ELR (cell line): ENCODE data around the gene SH3GL2.

ENCODE experiments used
- DNase-seq: peaks from one replicate; pipeline ENCODE4 v3.0.0-alpha.2; 2015; ENCODE audit warnings: low read depth

The SH3GL2 gene

DNA sequence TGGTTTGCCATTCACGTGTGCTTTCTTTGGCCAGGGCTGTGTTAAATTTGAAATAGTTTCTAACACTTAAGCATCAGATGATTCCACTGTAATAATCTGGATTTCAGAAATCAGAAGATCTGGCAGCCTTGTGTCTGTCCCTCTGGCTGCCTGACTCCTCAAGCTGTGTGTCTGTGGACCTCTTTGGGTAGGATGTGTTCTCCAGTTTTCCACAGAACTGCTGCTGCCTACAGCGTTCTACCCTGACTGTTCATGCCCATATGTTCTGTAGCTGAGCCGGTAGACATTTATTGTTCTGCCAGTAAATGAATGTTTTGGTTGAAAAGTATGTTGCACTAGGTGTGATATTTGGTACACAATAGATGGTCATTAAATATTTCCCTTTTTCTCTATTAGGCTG lies 81.3 kb downstream of the SH3GL2 start:
- no peak for DNase-seq

DNA sequence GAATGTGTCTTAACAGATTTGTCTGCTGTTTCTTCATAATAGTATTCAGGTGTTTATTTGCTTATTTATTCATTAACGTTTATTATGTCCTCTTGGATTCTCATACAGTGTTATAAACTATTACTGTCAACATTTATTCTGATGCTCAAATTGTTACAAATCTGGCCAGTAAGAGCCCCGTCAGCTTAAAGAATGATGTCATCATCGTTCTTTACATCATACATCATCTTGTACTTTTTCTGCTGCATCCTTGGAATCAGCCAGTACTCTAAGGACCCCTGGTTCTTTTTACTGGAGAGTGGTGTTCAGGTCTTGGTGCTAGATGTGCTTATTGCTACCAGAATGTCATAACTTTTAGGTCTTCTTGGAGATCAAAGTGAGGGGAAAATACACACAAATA lies 86.6 kb downstream of the SH3GL2 start:
- DNase-seq, result no peak

DNA sequence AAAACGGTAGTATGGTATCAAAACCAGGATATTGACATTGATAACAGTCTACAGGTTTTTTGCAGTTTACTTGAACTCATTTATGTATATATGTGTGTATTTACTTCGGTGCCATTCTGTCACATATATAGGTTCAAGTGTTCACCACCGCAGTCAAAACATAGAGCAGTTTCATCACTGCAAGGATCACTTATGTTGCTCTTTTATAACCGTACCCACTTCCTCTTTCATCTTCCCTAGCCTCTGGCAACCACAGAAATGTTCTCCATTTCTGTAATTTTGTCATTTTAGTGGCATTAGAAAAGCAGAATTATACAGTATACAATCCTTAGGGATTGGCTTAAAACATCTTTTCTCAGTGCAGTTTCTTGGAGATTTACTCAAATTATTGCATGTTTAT lies 90.3 kb downstream of the SH3GL2 start:
- DNase-seq, result no peak

DNA sequence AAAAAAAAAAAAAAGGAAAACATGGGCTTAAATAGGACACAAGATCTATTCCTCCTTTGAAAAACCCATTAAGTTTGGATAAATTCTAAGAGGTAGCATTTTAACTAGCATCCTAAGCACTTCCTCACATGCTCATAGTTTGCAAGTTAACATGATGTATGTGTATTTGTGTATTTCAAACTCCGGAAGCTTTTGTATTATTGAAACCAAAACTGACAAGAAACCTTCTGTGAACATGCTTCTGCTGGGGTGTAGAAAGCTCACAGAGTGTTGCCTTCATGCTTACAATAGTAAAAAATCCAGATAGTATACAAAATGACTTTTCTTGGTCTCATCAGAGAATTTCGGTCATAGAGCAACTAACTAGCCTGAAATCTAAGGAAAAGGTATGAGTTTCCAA lies 103.8 kb downstream of the SH3GL2 start:
- DNase-seq, result no peak

DNA sequence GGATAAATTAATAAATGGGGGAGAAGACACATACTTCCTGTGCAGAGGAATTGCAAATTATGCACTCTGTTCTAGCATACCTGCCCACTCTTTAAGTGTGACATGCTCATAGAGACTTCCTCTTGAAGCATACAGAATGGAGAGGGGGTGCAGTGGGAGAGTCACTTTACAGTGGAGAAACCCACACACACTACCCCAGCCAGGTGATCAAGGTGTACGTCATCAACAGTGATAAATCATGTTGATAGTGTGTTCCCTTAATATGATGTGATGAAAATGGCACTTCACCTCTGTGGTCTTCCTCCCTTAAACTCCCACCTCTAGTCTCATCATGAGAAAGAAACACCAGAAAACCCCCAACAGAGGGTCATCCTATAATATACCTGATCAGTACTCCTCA lies 110.0 kb downstream of the SH3GL2 start:
- DNase-seq, result no peak

DNA sequence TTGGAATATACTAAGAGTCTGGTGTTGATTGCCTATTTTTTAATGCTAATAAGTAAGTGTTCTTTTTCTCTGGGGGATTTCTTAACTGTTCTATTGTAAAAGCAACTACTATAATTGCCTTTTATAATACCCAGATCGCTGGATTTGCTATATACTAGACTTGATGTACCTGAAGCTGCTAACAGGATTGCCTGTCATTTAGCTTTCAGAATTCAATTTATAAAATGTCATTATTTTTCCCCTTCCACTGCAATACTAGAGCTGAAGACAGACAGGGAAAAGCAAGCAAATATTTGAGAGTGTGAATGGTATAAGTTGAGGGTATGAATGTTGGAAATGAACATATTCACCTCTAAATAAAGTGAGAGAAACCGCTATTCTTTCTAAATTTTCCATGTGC lies 115.5 kb downstream of the SH3GL2 start:
- DNase-seq, result no peak

DNA sequence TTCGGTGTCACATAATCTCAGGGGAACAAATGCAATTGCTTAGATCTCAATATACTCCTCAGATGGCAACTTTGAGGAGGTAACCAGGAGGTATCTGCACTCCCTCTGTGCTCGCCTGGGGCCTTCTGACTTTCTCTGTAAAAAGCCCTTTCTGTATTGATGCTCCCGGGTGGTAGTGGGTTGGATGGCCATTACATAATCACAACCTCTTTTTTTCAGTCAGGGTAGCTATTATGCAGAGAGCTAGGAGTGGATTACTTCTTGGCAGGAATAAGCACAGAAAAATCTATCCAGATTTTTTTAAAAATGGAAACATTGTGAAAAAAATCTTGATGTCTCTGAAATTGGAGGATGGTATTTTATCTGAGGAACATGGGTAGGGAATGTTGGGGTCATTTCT lies 116.6 kb downstream of the SH3GL2 start:
- DNase-seq, result no peak

DNA sequence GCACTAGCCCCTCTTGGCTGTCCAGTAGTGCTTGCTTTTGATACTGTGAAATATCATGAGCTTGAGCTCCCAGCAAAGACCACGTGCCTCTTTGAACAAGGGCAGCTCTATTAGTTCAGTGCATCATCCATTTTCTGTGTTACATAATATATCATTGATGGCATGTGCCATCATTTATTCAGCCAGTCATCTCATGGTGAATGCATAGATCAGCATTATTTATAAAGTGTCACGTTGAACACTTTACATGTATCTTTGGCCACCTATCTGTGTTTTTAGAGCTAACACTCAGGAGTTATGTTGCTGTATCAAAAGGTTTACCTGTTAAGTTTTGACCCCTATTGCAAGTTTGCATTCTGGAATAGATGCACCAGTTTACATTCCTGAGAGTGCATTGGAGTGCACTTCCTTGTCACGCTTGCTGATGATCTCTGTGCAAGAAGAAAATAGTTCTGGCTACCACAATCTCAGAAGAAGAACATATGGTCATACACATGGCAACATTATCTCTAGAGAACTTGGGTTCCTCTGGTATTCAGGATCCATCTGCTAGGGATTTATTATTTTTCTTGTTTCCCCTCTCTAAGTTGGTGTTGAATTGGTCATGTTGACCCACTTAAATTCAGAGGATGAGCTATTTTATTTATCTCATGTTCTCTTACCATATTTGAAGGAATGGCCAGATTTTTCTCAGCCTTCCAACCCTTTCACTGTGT lies 120.9 kb downstream of the SH3GL2 start:
- no peak for DNase-seq

DNA sequence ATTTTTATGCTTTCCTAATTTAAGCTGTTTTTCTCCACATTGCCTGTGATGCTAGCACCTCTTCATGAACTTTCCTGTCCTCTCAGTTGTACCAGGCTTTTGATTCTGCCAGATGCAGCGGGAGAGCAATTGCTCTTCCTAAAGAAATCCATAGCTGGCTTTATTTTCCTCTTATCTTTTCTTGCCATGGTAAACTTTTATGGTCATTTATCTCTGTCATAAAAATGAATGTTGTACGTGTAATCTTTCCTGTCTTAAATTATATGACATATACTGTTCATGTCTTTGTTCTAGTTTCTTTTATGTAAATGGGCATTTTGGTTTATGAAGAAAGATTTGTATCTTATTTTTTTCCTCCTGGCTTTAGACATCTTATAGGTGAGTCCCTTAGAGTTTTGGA lies 127.5 kb downstream of the SH3GL2 start:
- DNase-seq, result no peak

DNA sequence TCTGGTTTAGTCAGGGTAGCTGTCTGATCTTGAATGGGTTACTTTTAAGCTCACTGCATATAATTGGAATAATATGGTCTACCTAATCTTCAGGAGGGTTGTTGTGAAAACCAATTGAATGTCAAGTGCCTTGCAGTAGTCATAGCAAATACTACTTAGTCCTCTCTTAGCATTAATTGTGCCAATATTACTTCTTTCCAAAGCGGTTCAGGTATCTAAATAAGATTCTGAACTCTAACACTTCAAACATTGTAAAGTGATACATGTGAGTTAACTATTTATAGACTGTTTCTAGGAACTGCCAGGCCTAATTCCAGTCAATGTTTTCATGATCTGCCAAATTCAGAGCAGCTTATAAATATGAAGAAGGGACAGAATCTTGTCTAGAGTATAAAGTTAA lies 140.2 kb downstream of the SH3GL2 start:
- no peak for DNase-seq

DNA sequence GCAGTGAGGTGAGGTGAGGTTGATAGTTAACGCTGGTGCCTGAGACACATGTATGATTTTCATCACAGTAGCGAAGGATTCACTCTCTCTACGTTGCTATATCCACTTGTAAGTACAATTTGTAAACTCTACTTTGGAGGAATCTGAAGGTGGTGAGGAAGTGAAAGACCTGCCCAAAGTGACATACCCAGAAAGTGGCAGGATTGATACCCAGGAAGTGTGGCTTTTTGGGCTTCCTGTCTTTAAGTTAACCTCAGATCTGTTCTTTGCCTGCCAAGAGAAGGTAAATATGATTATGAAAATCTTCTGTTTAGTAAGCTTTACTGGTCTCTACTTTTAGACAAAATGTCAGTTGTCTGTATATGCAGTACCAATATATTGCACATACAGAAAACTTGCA lies 143.1 kb downstream of the SH3GL2 start:
- no peak for DNase-seq

DNA sequence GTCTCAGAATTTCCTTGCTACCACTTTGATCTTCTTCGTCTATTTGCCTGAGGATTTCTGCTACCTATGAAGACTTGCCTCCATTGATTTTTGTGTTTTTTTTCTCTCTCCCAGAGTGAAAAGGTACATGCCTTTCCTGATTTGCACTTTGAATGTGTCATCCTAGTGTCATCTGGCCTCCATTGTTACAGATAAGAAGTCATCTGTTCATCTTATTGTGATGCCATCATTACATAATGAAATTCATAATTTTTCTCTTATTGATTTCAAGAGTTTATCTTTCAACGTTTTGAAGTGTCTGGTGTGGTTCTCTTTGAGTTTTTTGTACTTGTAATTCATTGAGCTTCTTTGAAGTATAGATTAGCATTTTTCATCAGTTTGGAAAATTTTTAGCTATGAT lies 144.8 kb downstream of the SH3GL2 start:
- no peak for DNase-seq

DNA sequence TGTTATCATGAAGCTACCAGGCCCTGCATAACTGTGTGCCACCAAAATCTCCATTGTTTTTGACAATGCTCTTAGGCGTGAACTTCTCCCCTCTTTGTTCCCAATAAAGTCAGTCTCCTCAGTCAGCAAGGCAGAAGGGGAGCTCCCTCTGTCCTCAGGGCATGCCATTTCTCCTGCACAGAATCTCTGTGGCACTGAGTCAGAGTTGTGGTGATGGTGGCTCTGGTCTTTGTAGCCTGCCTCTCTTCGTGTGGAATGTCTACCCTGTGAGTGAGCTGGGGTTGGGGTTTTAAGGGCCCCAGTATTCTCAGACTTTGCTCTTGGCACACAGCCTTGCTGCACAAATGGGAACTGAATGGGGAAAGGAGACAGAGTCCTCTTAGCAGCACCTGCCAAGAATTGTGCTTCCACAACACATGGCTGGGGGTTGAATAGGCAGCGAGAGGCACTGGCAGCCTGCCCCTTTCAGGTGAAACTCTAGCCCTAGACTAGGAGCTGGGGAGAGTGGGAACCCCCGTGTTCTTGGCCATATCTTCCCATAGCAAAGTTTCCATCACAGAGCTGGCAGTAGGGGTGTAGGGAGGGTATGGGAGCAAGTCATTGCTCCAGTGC lies 146.6 kb downstream of the SH3GL2 start:
- DNase-seq, result no peak

DNA sequence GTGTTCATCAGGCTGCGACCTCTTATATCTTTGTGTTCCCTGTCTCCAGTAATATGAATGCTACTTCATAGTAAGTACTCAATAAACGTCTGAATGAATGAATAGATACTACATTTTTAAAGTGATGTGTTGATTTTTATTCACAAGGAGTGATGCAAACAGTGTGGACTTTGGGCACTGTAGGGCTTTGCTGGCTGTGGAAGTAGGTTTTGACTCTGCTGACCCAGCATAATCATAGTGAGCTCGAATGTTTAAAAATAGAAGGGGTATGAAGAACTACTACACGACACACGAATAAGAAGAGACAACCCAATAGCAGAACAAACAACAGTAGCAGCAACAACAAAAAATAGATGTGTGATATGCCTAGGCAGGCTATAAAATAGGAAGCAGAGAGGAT lies 147.4 kb downstream of the SH3GL2 start:
- no peak for DNase-seq

DNA sequence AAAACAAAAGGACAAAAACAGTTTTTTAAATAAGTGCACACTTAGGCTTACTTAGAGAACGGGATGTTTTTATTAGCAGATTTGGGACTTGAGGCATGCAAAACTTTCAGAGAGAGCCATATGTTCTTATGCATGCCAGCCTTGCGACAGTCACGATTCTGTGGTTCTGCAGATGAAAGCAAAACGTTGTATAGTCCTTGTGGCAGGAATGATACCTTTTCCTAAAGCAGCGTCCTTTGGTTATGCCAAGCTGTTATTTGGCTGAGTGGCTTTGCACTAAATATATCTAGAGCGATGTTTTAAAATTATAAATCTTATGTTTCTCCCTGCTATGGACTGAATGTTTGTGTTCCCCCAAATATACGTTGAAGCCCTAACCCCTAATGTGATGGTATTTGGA lies 152.0 kb downstream of the SH3GL2 start:
- DNase-seq, result no peak

DNA sequence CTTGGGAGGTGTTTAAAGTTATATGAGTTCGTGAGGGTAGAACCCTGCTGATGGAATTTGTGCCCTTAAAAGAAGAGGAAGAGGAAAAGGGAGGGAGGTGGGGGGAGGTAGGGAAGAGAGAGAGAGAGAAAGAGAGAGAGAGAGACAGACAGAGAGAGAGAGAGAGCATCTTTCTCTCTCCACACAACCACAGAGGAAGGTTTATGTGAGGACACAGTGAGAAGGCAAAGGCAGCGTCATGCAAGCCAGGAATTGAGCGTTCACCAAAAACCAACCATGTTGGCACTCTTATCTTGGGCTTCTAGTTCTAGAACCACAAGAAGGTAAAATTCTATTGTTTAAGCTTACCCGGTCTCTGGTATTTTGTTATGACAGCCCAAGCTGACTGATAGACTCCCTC lies 152.4 kb downstream of the SH3GL2 start:
- no peak for DNase-seq

DNA sequence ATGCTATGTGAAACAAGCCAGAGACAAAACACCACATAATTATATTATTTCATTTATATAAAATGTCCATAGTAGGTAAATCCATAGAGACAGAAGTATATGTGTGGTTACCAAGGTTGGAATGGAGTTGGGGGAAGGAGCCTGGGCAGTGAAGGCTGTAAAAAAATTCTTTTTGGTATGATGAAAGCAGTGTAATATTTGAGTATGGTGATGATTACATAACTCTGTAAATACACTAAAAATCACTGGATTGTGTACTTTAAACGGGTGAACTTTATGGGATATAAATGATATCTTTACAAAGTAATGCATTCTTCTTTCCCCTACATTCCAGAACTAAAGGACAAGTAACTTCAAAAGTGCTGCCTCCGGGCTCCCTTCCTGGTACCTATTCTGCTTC lies 155.8 kb downstream of the SH3GL2 start:
- DNase-seq, result no peak

DNA sequence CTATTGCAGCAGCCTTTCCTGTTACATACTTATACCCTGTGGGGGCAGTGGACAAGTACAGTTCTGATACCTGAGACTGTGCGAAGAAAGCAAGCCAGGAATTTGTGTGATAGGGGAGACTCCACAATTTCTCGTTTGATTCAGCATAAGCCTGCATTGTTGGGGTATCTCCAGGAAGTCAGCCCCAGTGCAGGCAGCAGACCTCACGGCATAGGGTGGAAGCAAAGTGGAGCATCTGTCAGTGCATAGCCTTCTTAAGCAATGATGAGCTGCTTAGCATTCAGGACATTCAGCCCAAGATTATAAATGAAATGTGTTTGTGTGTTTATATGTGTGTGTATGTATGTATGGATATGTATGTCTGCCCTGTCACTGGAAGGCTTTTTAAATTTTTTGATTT lies 157.0 kb downstream of the SH3GL2 start:
- no peak for DNase-seq

DNA sequence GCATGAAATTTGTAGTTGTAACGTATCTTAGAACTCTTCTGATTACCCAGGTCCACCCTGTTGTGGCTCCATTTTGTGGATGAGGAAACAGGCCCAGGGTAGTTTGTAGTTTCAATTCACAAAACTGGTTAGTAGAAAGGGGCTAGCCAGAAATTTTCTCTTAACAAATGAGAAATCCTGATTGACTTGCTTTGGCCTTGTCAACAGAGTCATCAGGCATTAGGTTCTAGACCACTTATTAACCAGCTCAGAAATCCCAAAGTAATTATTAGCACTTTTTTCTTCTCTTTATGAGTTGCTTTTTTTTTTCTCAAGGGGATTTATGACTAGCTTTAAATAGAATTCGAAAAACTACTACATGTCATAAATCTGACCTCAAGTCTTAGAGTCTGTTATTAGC lies 160.2 kb downstream of the SH3GL2 start:
- DNase-seq, result no peak

DNA sequence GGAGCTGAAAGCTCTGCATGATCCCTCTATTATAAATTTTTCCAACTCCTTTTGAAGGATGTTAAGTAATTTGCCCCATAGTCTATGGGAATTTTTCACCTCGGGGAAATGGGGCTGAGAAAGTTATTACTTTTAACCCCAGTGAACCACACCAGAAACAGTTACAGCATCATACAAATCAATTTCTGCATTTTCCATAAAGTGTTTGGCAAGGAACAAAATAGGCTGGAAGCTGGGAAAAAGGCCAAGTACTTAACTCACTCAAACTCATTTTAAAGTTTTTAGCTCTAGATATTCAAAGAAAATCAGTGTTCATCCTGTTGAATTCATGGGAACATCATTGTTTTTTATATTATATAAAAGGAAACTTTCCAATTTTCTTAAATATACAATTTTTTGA lies 160.9 kb downstream of the SH3GL2 start:
- DNase-seq, result no peak

DNA sequence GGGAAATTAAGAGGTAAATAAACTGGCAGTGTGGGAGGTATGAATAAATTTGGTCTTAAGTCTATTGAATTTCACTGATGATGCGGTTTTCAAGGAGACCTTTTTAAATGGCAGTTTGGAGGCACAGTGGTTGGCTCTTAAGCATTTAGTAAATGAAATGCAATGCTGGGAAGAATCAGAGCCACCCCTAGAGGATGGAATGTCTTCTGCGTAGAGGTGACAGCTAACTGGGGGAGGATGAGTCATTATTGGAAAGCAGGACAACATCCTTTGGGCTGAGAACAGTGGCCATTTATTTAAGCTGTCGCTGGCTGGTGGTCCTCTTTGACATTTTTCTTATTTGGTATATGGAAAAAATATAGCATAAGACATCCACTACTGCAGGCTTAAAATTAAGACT lies 163.2 kb downstream of the SH3GL2 start:
- peak; percentile 40 for DNase-seq

DNA sequence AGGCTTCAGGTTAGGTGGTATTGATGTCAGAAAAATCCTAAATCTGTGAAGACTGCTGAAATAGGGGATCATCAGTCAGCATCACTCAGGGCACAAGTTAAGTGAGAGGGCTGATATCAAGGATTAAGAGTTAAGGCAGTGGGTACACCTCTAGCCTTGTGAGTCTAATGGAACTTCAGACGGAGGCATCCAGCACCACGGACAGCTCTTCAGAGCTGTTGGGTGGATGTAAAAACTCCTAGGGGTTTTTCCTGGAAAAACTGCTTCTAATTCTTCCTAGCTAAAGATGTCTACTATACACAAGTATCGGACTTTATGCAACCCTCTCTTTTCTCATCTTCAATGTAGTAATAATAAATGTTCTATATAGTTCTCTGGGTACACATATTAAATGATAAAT lies 165.9 kb downstream of the SH3GL2 start:
- DNase-seq, result peak; percentile 25

DNA sequence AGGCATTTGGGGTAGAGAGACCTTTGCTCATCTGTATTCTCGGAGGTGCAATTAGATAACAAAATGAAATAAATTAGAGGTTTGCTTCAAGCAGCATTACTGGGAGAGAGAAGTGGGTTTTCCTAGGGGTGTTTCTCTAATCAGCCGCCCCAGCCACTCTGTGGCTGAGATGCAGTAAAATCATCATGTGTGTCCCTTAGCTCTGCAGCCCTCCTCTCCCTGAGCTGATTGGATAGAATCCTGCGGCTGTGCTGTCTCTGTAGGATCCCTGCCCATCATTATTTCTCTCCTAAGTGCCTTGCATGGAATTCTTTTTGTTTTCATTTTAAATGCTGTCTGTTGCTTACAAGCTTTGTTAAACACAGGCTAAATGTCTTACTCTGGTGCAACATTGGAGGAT lies 171.4 kb downstream of the SH3GL2 start:
- DNase-seq, result no peak

DNA sequence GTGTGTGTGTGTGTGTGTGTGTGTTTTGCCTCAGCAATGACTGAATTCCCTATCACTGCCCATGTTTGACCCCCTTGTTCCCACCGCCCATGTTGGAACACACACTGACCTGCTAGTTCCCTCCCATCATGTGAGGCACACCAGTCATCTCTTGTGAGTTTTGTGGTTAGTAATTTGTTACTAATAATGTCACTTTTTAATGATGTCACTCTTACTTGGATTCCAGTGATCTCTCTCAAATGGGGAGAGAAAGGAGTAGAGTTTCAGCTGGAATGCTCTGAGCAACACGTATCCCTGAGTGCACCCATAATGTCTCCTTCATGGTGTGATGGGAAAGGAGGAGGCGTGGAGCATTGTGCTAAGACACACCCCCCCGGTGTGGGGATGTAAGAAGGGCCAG lies 172.6 kb downstream of the SH3GL2 start:
- DNase-seq, result no peak
